Activated CD4-positive, alpha-beta T cell treated with anti-CD3 and anti-CD28 coated beads, Interleukin-2, Interleukin-4, amounts not matched to agents 100 ng/mL and 50 ng/mL, durations not matched to agents 16 hours and 8 hours (primary cell): ENCODE measurements around the gene DCC.

Experiments
- DNase-seq: peaks from one replicate; pipeline ENCODE4 v3.0.0-alpha.2; 2020; ENCODE audit warnings: low spot score

DCC gene

GRCh38 chr18:52936931-52937330 lies 596.9 kb downstream of the DCC start:
- no peak for DNase-seq

DNA sequence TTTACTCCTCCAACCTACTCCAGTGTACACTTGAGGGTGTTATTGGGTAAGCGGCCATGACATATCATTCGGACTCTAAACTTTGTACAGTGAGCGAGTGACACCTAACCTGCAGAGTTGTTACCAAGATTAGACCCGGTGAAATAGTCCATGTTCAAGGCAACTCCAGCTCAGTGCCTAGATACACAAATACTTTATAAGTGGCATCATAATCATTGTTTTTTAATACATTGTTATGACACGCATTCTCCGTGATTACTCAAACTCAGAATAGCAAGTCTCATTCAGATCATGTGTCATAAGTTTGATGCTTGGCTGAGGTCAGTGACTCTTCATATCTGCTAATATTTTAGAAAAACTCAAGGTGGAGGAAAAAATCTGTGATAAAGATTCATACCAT lies 597.8 kb downstream of the DCC start:
- no peak for DNase-seq

DNA sequence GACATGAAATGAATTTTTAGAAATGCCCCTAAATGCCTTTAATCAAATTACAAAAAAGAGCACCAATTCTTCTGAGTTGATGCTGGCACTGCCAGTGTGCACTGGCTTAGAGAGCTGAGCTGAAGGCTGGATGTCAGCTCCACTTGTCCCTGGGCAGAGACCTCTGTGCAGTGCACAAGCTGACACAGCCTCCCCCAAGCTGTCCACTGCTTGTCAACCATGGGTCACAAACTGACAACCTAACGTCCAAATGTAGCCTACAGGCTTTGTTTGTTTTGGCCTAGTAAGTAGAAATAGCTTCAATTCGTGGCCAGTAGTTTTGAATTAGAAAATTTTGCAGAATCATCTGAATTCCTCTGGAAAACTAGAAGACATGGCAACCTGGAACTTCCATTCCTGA lies 605.6 kb downstream of the DCC start:
- no peak for DNase-seq

DNA sequence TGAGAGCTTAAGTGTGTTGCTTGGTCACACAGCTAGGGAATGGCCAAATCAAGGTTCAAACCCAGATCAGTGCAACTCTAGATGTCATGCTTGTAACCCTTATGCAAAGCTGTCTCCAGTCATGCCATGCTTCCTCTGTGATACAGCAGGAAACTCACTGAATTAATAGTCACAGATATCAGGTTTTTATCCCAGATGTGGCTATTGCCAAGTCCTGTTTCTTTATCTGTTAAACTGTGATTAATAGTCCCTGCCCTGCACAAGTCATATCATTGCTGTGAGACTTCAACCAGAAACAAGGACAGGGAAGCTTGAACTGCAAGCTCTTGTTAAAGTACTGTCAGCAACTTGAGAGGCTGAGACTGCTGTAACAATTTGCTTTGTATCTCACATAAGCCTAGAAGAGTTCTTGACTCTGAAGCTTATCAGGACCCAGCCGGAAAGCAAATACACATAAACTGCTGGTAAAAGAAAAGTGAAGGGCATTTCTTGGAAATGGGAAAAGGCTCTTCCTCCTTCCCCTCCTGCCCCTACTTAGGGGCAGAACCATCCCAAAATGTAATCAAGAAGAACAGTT lies 609.0 kb downstream of the DCC start:
- no peak for DNase-seq

GRCh38 chr18:52950155-52950554 lies 610.2 kb downstream of the DCC start:
- DNase-seq: no peak

- no peak for DNase-seq
Observed at GRCh38 chr18:52953387-52953786, 613.4 kb downstream of the DCC start.

- DNase-seq: no peak
Observed at GRCh38 chr18:52963481-52963880, 623.5 kb downstream of the DCC start.

DNA sequence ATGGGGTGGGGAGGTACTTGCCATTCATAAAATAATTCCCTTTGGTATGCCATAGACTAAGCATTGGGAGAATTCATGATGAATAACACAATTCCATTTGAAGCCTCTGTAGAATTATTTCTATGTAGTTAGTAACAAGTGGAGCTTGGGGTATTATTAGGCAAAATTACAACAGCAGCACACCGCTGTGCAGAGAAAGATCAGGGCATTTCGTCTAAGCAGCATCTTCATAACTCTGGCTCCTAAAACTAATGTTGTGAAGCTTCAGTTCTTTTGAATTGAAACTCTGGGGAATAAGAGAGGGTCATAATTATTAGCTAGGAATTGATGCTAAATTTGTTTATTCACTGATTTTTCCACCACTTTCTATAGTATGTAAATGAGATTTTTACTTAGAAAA lies 630.7 kb downstream of the DCC start:
- no peak for DNase-seq

DNA sequence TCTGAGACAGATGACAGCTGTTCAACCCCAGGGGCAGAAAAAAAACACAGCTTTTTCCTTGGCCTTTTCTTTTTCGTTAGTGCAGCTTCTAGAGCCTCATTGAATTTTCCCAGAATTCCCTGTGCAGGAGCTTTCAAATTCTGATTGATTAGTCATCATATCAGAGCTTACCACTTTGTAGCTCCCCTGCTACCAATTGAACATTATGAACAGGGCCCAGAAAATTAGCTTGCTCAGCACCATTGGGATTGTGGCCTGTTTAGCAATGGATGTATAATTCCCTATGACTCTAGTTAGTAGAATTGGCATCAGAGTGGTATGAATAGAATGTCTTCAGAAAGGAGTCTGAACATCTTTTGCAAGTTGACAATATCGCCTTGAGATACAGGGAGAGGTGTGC lies 631.1 kb downstream of the DCC start:
- DNase-seq: no peak

DNA sequence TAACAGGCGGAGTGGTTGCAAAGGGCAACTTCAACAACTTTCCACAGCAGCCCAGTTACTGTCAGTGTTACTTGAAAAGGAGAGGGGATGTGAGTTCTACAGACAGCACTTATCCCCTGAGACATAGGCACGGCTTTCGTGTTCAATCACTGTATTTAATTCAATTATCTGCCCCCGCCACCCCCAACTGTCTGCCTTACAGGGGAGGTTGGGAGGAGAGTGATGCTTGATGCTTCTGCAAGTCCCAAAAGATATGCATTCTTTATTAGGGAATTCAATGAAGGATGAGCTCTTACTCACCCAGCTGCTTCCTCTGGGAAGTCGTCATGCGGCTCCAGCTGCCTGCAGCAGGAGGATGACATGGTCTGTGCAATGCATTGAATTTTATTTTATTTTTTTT lies 639.9 kb downstream of the DCC start:
- DNase-seq: no peak

- no peak for DNase-seq
Observed at GRCh38 chr18:52991246-52991645, 651.2 kb downstream of the DCC start.

DNA sequence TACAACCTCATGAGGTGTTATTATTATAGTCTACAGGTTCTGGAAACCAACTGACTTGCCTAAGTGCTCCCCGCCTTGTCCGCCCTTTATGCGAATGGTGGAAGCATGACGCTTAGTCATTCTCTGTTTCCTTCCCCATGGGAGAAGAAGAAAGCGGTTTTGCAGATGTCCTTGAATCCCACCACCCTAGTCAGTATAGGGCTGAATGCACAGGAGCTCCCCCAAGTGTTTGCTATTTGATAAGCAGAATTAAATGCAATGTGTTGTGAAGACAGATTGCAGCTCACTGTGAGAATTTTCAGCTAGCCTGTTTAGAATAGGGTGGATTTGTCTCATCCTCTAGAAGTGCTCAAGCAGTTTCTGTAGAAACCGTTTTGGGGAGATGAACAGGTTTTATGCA lies 652.0 kb downstream of the DCC start:
- DNase-seq: no peak

- no peak for DNase-seq
Observed at GRCh38 chr18:52995875-52996274, 655.9 kb downstream of the DCC start.

- no peak for DNase-seq
Observed at GRCh38 chr18:52999633-53000032, 659.6 kb downstream of the DCC start.

GRCh38 chr18:53004798-53005197 lies 664.8 kb downstream of the DCC start:
- no peak for DNase-seq

DNA sequence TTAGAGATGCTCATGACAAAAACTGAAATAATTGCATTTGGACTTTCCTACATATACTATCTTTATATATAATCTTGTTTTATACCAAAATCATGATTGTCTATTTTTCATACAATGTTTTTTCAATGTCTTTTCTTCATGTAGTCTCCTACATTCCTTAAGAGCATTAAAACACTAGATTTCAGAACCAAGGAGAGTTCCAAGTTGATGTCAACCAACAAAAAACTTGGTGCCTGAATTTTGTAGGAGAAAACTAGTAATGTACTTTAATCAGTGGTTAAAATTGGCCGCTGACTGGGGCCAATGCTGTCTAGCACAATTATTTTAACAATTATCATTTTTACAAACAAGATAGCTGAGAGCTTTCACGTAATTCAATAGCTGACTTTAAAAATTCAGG lies 678.8 kb downstream of the DCC start:
- no peak for DNase-seq

- DNase-seq: no peak
Observed at GRCh38 chr18:53025247-53025646, 685.2 kb downstream of the DCC start.

DNA sequence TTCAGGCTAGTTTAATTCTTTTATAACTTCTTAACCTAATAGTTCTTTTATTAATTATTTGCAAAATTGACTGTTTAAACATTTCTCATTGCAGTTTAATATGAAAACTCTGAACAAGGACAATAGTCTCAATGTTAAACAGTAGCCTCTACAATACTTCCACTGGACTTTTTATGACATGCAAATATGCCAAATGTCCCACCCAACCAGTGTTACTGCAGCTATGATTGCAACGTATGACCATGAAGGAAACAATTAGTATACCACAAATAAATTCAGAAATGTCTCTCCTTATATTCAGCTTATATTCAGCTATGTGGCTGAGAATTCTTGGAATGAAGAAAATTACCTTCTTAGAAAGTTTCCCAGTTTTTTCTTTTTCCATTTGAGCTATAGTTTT lies 688.6 kb downstream of the DCC start:
- no peak for DNase-seq

- DNase-seq: no peak
Observed at GRCh38 chr18:53033128-53033527, 693.1 kb downstream of the DCC start.

DNA sequence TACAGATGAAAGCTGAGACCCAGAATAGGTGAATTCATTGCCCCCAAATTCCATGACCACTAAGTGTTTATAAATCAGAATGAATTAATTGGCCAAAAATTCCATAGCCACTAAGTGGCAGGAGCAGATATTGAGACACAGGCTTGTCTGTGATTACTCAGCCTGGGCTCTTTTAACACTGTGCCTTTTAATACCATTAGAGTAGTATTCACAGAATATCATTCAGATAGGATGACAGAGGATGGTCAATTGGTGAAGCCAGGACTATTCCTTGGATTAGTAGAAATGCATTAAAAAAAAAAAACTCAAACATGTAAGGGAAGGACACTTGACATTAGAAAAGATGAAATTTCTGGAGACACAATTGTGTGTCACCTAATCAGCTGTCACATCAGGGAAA lies 698.6 kb downstream of the DCC start:
- no peak for DNase-seq

DNA sequence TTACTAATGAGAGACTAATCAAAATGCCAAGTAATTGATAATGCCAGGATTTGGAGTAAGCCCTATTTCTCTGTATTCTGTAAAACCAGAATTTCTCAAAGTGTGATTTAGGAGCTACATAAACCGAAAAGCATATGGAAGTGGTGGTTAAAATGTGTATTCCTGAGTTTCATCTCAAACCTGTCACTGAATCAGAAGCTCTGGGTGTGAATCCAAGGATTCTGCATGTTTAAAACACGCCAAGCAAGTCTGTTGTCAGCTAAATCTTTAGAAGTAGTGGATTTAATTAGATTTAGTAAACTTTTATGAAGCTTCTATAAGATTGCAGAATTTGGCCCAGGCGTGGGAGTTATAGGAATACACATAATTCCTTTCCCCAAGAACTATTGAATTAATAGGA lies 700.3 kb downstream of the DCC start:
- no peak for DNase-seq

DNA sequence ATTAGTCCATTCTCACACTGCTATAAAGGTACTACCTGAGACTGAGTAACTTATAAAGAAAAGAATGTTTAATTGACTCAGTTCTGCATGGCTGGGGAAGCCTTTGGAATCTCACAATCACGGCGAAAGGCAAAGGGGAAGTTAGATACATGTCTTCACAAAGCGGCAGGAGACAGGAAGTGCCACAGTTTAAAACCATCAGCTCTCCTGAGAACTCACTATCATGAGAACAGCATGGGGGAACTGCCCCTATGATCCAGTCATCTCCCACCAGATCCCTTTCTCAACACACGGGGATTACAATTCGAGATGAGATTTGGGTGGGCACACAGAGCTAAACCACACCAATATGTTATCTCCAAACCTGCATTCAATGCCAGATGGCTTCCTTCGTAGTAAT lies 716.1 kb downstream of the DCC start:
- DNase-seq: no peak

GRCh38 chr18:53070788-53071187 lies 730.8 kb downstream of the DCC start:
- DNase-seq: no peak

DNA sequence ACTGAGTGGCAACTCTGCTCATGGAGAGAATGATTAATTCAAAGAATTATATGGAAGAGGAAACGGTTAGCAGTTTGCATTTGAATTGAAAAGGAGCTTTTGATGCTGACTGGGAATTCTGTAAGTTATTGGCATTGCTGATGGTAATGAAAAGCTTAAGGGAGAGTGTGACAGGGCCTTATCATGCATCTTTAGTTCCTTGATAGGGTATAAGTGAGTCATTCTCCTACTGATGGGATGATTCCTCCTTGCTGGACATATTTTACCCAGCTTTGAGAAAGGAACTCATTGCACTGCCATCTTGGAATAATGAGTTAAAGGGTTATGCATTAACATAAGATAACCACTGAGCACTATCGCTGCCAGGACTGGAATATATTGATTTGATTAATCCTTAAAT lies 740.7 kb downstream of the DCC start:
- DNase-seq: no peak

DNA sequence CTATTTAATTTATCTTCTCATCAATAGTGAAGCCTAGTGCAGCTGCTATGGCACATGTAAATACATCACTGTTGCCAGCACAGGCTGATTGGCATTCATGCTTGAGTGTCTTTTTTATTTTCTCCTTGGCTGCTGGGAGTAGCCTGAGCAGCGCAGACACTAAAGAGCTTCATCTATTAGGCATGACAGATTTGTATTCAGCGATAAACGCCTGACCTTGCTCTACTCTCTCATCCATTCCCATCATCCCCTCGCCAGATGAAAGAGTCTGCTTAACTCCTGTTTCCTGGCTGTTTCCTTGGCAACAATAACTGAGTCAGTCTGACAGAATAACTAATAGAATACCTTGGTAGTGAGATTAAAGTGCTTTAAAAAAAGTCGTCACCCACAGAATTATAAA lies 753.6 kb downstream of the DCC start:
- no peak for DNase-seq
